Measurements from ENCODE around the gene IL36A.

The IL36A gene

GRCh38 chr2:113014067-113014466 lies 8.8 kb downstream of the IL36A start:
- H3K4me3 ChIP-seq (ENCODE audit: low read length) = no peak overlapping the region
- no peak for TF ChIP-seq CTCF (IDR thresholded peaks at IDR 0.05; ENCODE audit: insufficient read depth, low read depth, low read length, missing control alignments)
- no peak for DNase-seq (ENCODE audit: low read depth)

- no peak for TF ChIP-seq CTCF (IDR thresholded peaks at IDR 0.05; ENCODE audit: insufficient read depth, low read depth, low read length, missing control alignments)
- no peak overlapping the region for H3K4me3 ChIP-seq (ENCODE audit: low read length)
- no peak for DNase-seq (ENCODE audit: low read depth)
Observed at GRCh38 chr2:113015042-113015441, 9.8 kb downstream of the IL36A start.

- no peak for TF ChIP-seq CTCF (IDR thresholded peaks at IDR 0.05; ENCODE audit: insufficient read depth, low read depth, low read length, missing control alignments)
- H3K4me3 ChIP-seq (ENCODE audit: low read length) = no peak overlapping the region
- DNase-seq (ENCODE audit: low read depth) = peak; percentile 72
Observed at GRCh38 chr2:113015655-113016054, 10.4 kb downstream of the IL36A start.

GRCh38 chr2:113018509-113018908 lies 13.2 kb downstream of the IL36A start:
- H3K4me3 ChIP-seq (ENCODE audit: low read length) = no peak overlapping the region
- DNase-seq (ENCODE audit: low read depth) = no peak
- no peak for TF ChIP-seq CTCF (IDR thresholded peaks at IDR 0.05; ENCODE audit: insufficient read depth, low read depth, low read length, missing control alignments)

- TF ChIP-seq CTCF (IDR thresholded peaks at IDR 0.05; ENCODE audit: insufficient read depth, low read depth, low read length, missing control alignments) = no peak
- no peak for DNase-seq (ENCODE audit: low read depth)
- no peak overlapping the region for H3K4me3 ChIP-seq (ENCODE audit: low read length)
Observed at GRCh38 chr2:113021312-113021711, 16.1 kb downstream of the IL36A start.

GRCh38 chr2:113024764-113025163 lies 19.5 kb downstream of the IL36A start:
- TF ChIP-seq CTCF (IDR thresholded peaks at IDR 0.05; ENCODE audit: insufficient read depth, low read depth, low read length, missing control alignments) = no peak
- no peak for DNase-seq (ENCODE audit: low read depth)
- H3K4me3 ChIP-seq (ENCODE audit: low read length) = no peak overlapping the region

GRCh38 chr2:113025737-113026136 lies 20.5 kb downstream of the IL36A start:
- no peak for TF ChIP-seq CTCF (IDR thresholded peaks at IDR 0.05; ENCODE audit: insufficient read depth, low read depth, low read length, missing control alignments)
- no peak overlapping the region for H3K4me3 ChIP-seq (ENCODE audit: low read length)
- DNase-seq (ENCODE audit: low read depth) = no peak
